Measurements from ENCODE around the gene CTXN2.

CTXN2 gene

DNA sequence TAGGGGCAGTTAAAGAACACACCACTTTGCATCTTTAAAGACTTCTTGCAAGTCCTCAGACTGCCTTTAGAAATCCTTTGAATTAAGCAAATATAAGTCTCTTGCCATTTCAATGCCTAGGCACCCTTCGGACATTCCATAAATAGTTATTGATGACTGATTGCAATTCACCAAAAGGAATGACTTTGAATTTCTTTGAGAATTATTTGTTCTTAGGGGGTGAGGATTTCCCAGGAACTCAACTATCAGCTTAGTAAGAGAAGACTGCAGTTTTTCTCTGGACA lies 12.9 kb upstream of the CTXN2 start:
- DNase-seq (ENCODE audit: low read depth) = no peak
- H3K4me3 ChIP-seq (ENCODE audit: low read depth, low read length) = peak overlapping the region; percentile 51
- TF ChIP-seq, protein P1, sequence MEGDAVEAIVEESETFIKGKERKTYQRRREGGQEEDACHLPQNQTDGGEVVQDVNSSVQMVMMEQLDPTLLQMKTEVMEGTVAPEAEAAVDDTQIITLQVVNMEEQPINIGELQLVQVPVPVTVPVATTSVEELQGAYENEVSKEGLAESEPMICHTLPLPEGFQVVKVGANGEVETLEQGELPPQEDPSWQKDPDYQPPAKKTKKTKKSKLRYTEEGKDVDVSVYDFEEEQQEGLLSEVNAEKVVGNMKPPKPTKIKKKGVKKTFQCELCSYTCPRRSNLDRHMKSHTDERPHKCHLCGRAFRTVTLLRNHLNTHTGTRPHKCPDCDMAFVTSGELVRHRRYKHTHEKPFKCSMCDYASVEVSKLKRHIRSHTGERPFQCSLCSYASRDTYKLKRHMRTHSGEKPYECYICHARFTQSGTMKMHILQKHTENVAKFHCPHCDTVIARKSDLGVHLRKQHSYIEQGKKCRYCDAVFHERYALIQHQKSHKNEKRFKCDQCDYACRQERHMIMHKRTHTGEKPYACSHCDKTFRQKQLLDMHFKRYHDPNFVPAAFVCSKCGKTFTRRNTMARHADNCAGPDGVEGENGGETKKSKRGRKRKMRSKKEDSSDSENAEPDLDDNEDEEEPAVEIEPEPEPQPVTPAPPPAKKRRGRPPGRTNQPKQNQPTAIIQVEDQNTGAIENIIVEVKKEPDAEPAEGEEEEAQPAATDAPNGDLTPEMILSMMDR (IDR thresholded peaks at IDR 0.05; ENCODE audit: control insufficient read depth, extremely low read depth, insufficient read depth) = no peak

DNA sequence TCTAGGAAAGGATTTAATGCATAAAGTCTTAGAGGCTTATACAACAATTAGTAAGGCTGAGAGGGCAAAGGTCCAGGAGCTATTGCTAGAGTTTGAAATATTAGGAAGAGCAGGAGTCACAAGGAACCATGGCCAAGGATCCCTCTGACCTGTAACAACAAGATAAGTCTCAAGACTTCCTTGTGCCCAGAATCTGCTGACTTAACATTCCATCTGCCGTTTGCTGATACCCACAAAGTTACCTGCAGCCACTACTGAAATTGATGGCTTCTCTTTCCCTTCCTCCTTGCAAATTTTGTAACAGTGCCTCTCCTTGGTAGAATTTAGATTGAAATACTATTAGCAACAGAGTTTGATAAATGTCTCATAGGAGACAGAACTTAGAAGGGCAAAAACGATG lies 8.7 kb upstream of the CTXN2 start:
- TF ChIP-seq, protein P1 (IDR thresholded peaks at IDR 0.05; ENCODE audit: control insufficient read depth, extremely low read depth, insufficient read depth) = no peak
- H3K4me3 ChIP-seq (ENCODE audit: low read depth, low read length) = no peak overlapping the region
- no peak for DNase-seq (ENCODE audit: low read depth)

DNA sequence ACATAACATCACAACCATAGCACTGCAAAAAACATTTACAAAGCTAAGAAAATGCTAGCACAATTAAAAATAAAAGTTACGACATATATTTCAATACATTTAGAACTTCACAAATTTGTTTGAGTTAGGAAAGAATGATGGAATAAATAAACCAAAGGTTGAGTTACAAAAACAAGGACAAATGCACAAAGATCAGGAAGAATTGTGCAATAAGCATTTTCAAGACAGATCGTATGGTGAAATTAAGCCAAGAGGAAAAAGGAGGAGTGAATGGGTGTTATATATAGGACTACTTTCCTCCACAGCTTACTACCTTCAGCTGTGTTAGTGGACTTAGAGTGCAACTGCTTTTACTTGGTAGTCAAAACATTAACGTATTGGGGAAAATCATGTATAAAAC lies 5.9 kb upstream of the CTXN2 start:
- TF ChIP-seq, protein P1 (IDR thresholded peaks at IDR 0.05; ENCODE audit: control insufficient read depth, extremely low read depth, insufficient read depth) = no peak
- H3K4me3 ChIP-seq (ENCODE audit: low read depth, low read length) = no peak overlapping the region
- DNase-seq (ENCODE audit: low read depth) = no peak

- DNase-seq (ENCODE audit: low read depth) = no peak
- H3K4me3 ChIP-seq (ENCODE audit: low read depth, low read length) = no peak overlapping the region
- TF ChIP-seq, protein P1 (IDR thresholded peaks at IDR 0.05; ENCODE audit: control insufficient read depth, extremely low read depth, insufficient read depth) = no peak
Measured at GRCh38 chr15:48186271-48186670, 5.2 kb upstream of the CTXN2 start.

DNA sequence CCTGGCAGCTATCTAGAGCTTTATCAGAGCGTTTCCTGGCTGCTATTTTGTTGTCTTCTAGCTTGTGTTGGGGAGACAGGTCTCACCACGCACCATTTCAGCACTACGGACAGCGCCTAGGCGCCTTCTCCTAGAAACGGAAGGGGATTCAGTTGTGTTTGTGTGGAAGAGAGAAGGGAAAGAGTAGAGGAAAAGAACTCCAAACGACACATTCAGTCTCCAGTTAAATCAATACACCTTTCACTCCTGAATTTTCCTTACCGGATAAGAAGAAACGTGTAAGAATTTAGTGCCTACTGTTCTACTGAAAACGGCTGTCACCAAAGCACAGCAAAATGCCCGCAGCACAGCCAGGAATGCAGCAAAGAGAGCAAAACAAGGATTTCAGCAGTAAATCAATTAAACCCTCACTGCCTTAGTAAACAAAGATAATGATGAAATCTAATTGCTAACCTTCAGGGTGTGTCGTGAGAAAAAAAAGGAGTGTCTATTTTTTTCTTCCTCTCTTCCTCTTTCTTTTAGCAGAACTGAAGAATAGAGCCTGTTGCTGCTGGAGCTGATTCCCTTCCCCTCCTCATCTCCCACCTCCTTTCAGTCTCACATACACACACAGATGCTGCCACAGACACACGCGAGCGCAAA lies 412 bp upstream of the CTXN2 start:
- DNase-seq (ENCODE audit: low read depth) = peak; percentile 50
- TF ChIP-seq, protein P1 (IDR thresholded peaks at IDR 0.05; ENCODE audit: control insufficient read depth, extremely low read depth, insufficient read depth) = no peak
- H3K4me3 ChIP-seq (ENCODE audit: low read depth, low read length) = no peak overlapping the region

GRCh38 chr15:48202068-48202467 lies 10.6 kb downstream of the CTXN2 start:
- no peak for DNase-seq (ENCODE audit: low read depth)
- TF ChIP-seq, protein P1 (IDR thresholded peaks at IDR 0.05; ENCODE audit: control insufficient read depth, extremely low read depth, insufficient read depth) = no peak
- H3K4me3 ChIP-seq (ENCODE audit: low read depth, low read length) = no peak overlapping the region

DNA sequence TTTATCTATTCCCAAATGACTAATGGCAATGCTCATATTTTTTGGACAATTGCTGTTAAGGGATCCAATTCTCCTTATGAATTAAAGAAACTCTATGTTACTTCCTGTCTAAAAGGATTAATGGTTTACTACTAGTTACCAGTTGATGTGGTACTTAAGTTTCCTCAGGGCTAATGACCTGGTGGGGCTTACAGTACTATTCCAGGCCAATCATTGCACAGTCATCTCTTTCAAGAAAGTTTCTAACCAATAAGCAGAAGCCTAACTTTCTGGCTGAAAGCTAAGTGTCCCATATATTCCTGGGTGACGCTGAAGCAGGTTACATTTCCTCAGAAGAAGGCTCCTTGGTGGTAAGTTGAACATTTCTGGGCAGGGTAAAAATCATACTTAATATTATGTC lies 14.5 kb downstream of the CTXN2 start, which contains the start of gene SLC12A1:
Gene SLC12A1, plus strand, starts transcription at position 322 of the 400 bp plus-strand sequence. CDS start 1,418 bp downstream, outside the sequence.
- H3K4me3 ChIP-seq (ENCODE audit: low read depth, low read length) = no peak within 1 kb of the TSS
- TF ChIP-seq, protein P1 (IDR thresholded peaks at IDR 0.05; ENCODE audit: control insufficient read depth, extremely low read depth, insufficient read depth) = no peak
- no peak for DNase-seq (ENCODE audit: low read depth)

All from LNCaP clone FGC (cell line).